HG03342 (cell line): ENCODE results near the gene SH2D3A.
"Not testable (repeated sequence)": the region's sequence is repeated elsewhere in the genome, so short reads cannot be mapped to it uniquely, and the experiment has no call there.

Experiments used
- ATAC-seq: cut with Tn5 transposase; IDR thresholded peaks from one replicate; pipeline ENCODE4 v1.9.1; 2021; ENCODE audit warnings: mild to moderate bottlenecking, moderate library complexity; ENCODE audit not compliant: unreplicated experiment

SH2D3A gene

GRCh38 chr19:6710273-6711077, 56.8 kb downstream of the SH2D3A start:
- no peak for ATAC-seq

DNA sequence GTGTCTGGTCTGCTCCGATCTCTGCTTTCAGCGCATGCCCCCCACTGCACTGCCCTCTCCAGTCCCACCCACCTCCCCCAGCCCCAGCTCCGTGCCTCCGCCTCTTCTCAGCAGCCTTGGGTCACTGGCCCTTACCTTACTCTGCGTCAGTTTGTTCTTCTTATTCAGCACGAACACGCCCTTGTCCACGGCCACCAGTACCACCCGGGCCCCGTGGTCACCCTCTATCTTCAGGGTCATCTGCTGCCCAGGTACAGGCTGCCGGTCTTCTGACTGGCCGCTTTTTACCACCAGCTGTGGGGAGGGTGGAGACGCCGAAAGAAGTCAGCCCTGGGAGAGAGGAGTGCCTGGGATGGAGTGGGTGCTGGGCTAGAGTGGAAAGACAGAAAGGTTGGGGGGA, 57.7 kb downstream of the SH2D3A start:
- ATAC-seq: no peak

DNA sequence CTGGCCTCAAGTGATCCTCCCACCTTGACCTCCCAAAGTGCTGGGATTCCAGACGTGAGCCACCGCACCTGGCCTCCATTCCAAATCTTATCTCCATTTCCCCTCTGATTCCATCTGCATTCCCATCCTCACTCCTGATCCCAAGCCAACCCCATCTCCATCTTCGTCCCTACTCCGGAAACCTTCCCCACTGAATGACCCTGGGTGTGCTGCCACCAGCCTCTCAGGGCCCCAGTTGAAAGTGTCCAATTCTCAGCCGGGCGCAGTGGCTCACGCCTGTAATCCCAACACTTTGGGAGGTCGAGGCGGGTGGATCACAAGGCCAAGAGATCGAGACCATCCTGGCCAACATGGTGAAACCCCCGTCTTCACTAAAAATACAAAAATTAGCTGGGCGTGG, 58.3 kb downstream of the SH2D3A start:
- ATAC-seq: not testable (repeated sequence)

- ATAC-seq: no peak
Observed at GRCh38 chr19:6708346-6708745, 58.9 kb downstream of the SH2D3A start.

- no peak for ATAC-seq
Observed at GRCh38 chr19:6707658-6708018, 59.6 kb downstream of the SH2D3A start.

DNA sequence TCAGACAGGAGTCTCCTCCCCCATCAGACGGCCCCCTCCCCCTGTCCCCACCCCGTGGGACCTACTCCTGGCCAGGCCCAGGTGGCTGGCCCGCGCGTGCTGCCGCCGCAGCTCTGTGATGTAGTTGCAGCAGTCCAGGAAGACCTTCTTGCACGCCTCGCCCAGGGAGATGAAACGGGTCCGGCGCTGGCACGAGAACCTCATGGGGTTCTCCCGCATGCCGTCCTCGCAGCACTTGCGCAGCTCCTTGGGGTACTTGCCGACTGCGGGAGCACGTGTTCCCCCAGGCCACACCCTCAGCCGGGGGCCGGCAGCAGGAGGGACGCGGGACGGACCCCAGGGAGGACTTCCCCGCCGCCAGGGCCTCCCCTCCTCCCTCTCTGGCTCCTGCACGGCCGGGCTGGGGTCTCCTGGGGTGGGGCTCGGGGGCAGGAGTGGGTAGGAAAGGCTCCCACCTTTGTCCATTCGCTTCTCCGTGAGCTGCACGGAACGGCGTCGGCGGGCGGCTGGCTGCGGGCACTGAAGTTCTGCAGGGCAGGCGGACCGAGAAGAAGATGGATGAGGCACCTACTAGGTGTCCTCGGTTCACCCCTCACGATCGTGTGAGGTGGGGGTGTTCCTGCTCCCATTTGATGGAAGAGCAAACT, 60.1 kb downstream of the SH2D3A start:
- ATAC-seq: no peak

- no peak for ATAC-seq
Observed at GRCh38 chr19:6706633-6706958, 60.6 kb downstream of the SH2D3A start.

- no peak for ATAC-seq
Observed at GRCh38 chr19:6705931-6706632, 61.2 kb downstream of the SH2D3A start.
